Activated T-cell treated with anti-CD3 and anti-CD28 coated beads, Interleukin-2, amount 50 U/mL, for 48 hours (primary cell): ENCODE measurements around the gene NOXO1.

Experiments used
- DNase-seq, 2 experiments: peaks; one replicate each; pipeline ENCODE4 v3.0.0-alpha.2; 2020

The NOXO1 gene

GRCh38 chr16:1978476-1979120 is 2.7 kb downstream of the NOXO1 start:
- no peak for DNase-seq

- DNase-seq: no peak
Observed at GRCh38 chr16:1977875-1978268, 3.4 kb downstream of the NOXO1 start.

GRCh38 chr16:1976951-1977874 is 4.1 kb downstream of the NOXO1 start:
- DNase-seq: no peak

GRCh38 chr16:1976216-1976520 is 5.1 kb downstream of the NOXO1 start:
- DNase-seq: no peak

- DNase-seq: no peak
Observed at GRCh38 chr16:1975432-1976215, 5.6 kb downstream of the NOXO1 start.

GRCh38 chr16:1974157-1975070 is 6.9 kb downstream of the NOXO1 start:
- no peak for DNase-seq

GRCh38 chr16:1973461-1974156 is 7.7 kb downstream of the NOXO1 start:
- DNase-seq: no peak

- peak in 1 of 2 experiments; percentile 39 for DNase-seq
Observed at GRCh38 chr16:1972490-1972877, 8.8 kb downstream of the NOXO1 start.

- peak; percentile 98 to 99 for DNase-seq
Observed at GRCh38 chr16:1971796-1972489, 9.3 kb downstream of the NOXO1 start, which contains the start of gene TBL3. Gene TBL3 (plus strand): TSS chr16:1972053. CDS start chr16:1972165, 112 bp downstream.

GRCh38 chr16:1968146-1968953 is 12.9 kb downstream of the NOXO1 start:
- DNase-seq: no peak

- DNase-seq: no peak
Observed at GRCh38 chr16:1966460-1966859, 14.8 kb downstream of the NOXO1 start, which contains the start of gene RNF151. Gene RNF151 (plus strand): TSS chr16:1966856. CDS start chr16:1966882, 26 bp downstream.

GRCh38 chr16:1965396-1966001 is 15.8 kb downstream of the NOXO1 start:
- DNase-seq: peak; percentile 39 to 45

- peak; percentile 99 for DNase-seq
Observed at GRCh38 chr16:1964506-1965395, 16.5 kb downstream of the NOXO1 start, which contains the start of gene RPS2. Gene RPS2 (minus strand): TSS chr16:1964826. CDS start chr16:1964625, 201 bp downstream.

- DNase-seq: peak in 1 of 2 experiments; percentile 71
Observed at GRCh38 chr16:1963806-1964505, 17.3 kb downstream of the NOXO1 start.

- peak; percentile 45 to 49 for DNase-seq
Observed at GRCh38 chr16:1962161-1963153, 18.8 kb downstream of the NOXO1 start.

GRCh38 chr16:1961651-1962067 is 19.6 kb downstream of the NOXO1 start:
- no peak for DNase-seq
